Measurements from ENCODE around the gene CDC20. TPM values are rescaled to one million over a fixed set of nuclear protein-coding genes. Genes with fewer than 3 reads are reported as not detected.

The CDC20 gene
- total RNA-seq, 1 donor: 23.9 TPM

- peak overlapping the region; percentile 99 for H3K4me3 ChIP-seq (ENCODE audit: low read depth, low read length)
- DNase-seq (ENCODE audit: low read depth): peak; percentile 33
- TF ChIP-seq CTCF (IDR thresholded peaks at IDR 0.05; ENCODE audit: insufficient read depth, low read length): no peak
These were observed 29.3 kb downstream of the CDC20 start for GRCh38 chr1:43387976-43388599.

DNA sequence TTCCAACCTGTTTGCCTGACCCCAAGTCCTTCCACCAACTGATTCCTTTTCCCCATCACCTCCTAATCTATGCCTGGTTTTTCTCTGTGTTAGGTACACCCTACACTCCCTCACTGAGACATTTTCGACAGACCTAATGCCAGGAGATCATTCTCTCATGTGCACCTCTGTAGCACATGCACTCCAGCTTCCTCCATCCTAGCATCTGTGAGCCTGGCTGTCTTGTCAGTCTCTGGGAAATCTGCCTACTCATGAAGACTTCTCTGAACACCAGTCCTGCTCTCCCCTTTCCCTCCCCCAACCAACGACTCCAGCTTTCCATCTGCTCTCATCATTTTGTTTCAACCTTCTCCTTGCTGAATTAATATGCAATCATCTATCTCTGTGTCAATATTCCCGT lies 29.8 kb downstream of the CDC20 start:
- DNase-seq (ENCODE audit: low read depth): no peak
- no peak for TF ChIP-seq CTCF (IDR thresholded peaks at IDR 0.05; ENCODE audit: insufficient read depth, low read length)
- peak overlapping the region; percentile 99 for H3K4me3 ChIP-seq (ENCODE audit: low read depth, low read length)

DNA sequence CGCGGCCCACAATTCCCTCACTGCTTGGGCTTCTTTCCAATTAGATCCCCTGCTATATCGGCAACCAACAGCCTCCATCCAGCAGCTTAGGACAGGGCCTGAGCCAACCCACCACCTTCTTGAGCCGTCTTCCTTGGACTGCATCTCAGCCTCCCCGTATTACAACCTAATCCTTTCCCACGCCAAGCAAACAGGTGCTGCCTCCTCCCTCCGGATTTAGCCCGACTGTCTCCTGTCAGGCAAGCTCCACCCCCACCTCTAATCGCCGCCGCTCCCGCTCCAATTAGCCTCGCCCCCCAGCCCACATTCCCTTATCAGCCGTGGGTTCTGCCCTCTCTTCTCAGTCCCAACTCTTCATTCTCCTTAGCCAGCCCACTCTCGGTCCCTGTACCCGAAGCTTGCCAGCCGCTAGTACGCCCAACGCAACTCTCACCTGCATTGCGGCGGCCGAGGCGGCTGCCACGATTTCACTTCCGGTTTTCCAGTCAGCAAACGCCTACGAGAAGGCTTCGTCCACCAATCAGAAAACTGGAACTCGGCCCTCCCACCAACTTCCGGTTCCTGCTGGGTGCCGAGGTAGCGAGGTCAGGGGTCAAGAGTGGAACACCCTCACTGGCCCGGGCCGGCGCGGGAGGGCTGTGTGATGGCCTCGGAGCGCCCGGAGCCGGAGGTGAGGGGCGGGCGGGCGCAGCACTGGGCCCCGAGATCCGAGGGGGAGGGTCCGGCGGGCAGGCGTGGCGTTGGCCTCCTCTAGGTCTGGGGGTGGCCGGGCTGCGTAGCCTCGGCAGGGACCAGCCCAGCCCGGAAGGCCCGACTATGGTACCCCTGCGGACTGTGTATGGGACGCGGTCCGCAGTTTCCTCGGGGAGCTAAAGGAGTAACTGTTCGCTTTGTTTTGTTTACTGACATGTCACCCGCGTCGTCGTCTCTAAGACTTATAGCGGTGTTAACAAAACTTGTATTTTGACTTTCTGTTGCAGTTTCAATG lies 30.8 kb downstream of the CDC20 start, which contains the start of the genes MED8 and SZT2:
MED8 (minus strand) TSS at position 475 of the 988 bp plus-strand sequence; CDS start at position 439, 36 bp downstream.
SZT2 (plus strand) TSS at position 574 of the 988 bp plus-strand sequence; CDS start at position 644, 70 bp downstream.
- H3K4me3 ChIP-seq (ENCODE audit: low read depth, low read length): peak within 1 kb of the TSS; percentile 99
- DNase-seq (ENCODE audit: low read depth): peak; percentile 94
- no peak for TF ChIP-seq CTCF (IDR thresholded peaks at IDR 0.05; ENCODE audit: insufficient read depth, low read length)

DNA sequence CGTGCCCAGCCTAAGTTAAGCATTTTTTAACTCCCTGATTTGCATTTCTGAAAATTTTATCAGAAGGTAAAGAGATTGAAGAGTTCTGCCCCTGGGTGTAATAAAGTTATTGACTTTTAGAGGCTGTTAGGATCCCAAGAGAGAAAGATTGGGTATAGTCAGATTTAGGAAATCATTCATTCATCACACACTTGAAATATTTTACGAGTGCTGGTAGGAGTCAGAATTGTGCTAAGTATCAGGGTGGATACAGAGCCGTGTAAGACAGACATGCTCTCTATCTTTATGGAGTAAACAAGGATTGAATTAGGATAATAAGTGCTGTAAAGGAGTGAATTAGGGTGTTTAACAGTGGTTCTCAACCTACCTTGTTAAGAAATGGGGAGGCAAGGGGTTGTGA lies 33.9 kb downstream of the CDC20 start:
- no peak for DNase-seq (ENCODE audit: low read depth)
- no peak overlapping the region for H3K4me3 ChIP-seq (ENCODE audit: low read depth, low read length)
- TF ChIP-seq CTCF (IDR thresholded peaks at IDR 0.05; ENCODE audit: insufficient read depth, low read length): no peak

GRCh38 chr1:43395523-43395922 lies 36.7 kb downstream of the CDC20 start:
- H3K4me3 ChIP-seq (ENCODE audit: low read depth, low read length): no peak overlapping the region
- no peak for DNase-seq (ENCODE audit: low read depth)
- TF ChIP-seq CTCF (IDR thresholded peaks at IDR 0.05; ENCODE audit: insufficient read depth, low read length): no peak

DNA sequence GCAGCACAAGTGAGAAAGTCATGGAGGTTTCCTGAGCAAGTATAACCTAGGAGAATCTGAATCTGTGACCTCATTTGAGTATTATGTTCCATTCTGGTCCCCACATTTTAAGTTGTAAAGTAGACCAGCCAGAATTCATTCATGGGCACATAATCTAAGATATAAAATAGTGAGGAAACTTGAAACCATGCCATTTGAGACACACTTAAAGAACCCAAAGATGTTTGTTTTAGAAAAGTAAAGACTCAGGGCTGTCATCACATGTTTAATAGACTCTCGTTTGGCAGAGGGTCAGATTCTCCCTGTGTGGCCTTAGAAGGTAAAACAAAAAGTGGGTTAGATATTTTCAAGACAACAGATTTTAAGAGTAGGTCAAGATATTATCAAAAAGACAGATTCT lies 37.3 kb downstream of the CDC20 start:
- no peak for TF ChIP-seq CTCF (IDR thresholded peaks at IDR 0.05; ENCODE audit: insufficient read depth, low read length)
- no peak overlapping the region for H3K4me3 ChIP-seq (ENCODE audit: low read depth, low read length)

More for the DNA sequence above, 37.3 kb downstream of the CDC20 start:
- no peak for DNase-seq (ENCODE audit: low read depth)

All from fibroblast of the aortic adventitia (primary cell).